ENCODE measurements around the gene BCL11A. TPM values are rescaled to one million over a fixed set of nuclear protein-coding genes. Genes with fewer than 3 reads are reported as not detected.

BCL11A gene
- total RNA-seq, 1 experiment from 2014 or later: 1.3 TPM

DNA sequence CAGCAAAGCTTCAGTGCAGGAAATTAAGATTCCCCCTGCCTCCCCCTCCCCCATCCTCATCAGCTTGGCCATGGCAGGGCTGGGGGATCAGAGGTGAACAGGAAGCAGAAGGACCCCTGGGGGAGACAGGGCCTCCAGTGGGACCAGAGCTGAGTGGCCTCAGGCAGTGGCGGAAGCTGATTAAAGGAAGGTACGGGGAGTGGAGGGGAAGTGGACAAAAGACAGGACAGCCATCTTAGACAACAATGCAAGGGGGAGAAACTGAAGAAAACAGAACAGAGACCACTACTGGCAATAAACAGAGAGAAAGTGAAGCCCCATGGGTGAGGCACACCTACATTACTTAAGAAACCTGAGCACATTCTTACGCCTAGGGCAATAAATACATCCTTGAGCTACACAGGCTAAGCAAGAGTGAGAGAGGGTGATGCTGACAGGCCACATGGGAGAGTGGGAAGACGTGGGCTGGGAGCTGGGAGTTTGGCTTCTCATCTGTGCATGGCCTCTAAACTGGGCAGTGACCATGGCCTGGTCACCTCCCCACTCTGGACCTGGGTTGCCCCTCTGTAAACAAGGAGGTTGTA, 59.6 kb downstream of the BCL11A start:
- TF ChIP-seq CTCF (conservative IDR thresholded peaks at IDR 0.05; ENCODE audit: low read depth, low read length) (no peak), EZH2 (IDR thresholded peaks at IDR 0.05; ENCODE audit: borderline replicate concordance, low read depth, low read length, poor library complexity, severe bottlenecking) (no peak)
- intact Hi-C loops (cut with micrococcal nuclease; ENCODE audit: unreplicated experiment): no loop called here
- no peaks in the 10 kb centered on the region for H3K4me1 ChIP-seq (ENCODE audit: insufficient read depth, low read length, poor library complexity, severe bottlenecking)
- no peak for DNase-seq (ENCODE audit: low spot score)
- H3K36me3 ChIP-seq (ENCODE audit: insufficient read depth, low read length, poor library complexity, severe bottlenecking): no peaks in the 10 kb centered on the region
- ChIA-PET POLR2A (ENCODE audit: low non-redundant PET) (no interaction called here), CTCF (no interaction called here)
- H3K9me3 ChIP-seq (ENCODE audit: low read depth, low read length, poor library complexity, severe bottlenecking): no peaks in the 10 kb centered on the region
- H3K27ac ChIP-seq (ENCODE audit: low read depth, low read length, poor library complexity, severe bottlenecking): no peak overlapping the region
- no TSS peak for BruUV-seq (replicated peaks)
- no peak overlapping the region for H3K4me3 ChIP-seq (ENCODE audit: low read depth, low read length, poor library complexity, severe bottlenecking)
- H3K27me3 ChIP-seq (replicated peaks; ENCODE audit: insufficient read depth, low read depth, low read length, poor library complexity): peaks cover 72% of the 10 kb centered on the region

GRCh38 chr2:60492548-60492947, 60.9 kb downstream of the BCL11A start:
- Histone ChIP-seq H3K9me3 (ENCODE audit: low read depth, low read length, poor library complexity, severe bottlenecking) (no peaks in the 10 kb centered on the region), H3K27me3 (replicated peaks; ENCODE audit: insufficient read depth, low read depth, low read length, poor library complexity) (peaks cover 81% of the 10 kb centered on the region), H3K4me1 (ENCODE audit: insufficient read depth, low read length, poor library complexity, severe bottlenecking) (no peaks in the 10 kb centered on the region), H3K36me3 (ENCODE audit: insufficient read depth, low read length, poor library complexity, severe bottlenecking) (no peaks in the 10 kb centered on the region), H3K27ac (ENCODE audit: low read depth, low read length, poor library complexity, severe bottlenecking) (no peak overlapping the region), H3K4me3 (ENCODE audit: low read depth, low read length, poor library complexity, severe bottlenecking) (no peak overlapping the region)
- ChIA-PET POLR2A (ENCODE audit: low non-redundant PET) (no interaction called here), CTCF (no interaction called here)
- no peak for DNase-seq (ENCODE audit: low spot score)
- BruUV-seq (replicated peaks): no TSS peak
- TF ChIP-seq EZH2 (IDR thresholded peaks at IDR 0.05; ENCODE audit: borderline replicate concordance, low read depth, low read length, poor library complexity, severe bottlenecking) (no peak), CTCF (conservative IDR thresholded peaks at IDR 0.05; ENCODE audit: low read depth, low read length) (no peak)
- intact Hi-C loops (cut with micrococcal nuclease; ENCODE audit: unreplicated experiment): no loop called here

GRCh38 chr2:60490848-60491247, 62.6 kb downstream of the BCL11A start:
- Histone ChIP-seq H3K9me3 (ENCODE audit: low read depth, low read length, poor library complexity, severe bottlenecking) (no peaks in the 10 kb centered on the region), H3K4me1 (ENCODE audit: insufficient read depth, low read length, poor library complexity, severe bottlenecking) (no peaks in the 10 kb centered on the region), H3K27ac (ENCODE audit: low read depth, low read length, poor library complexity, severe bottlenecking) (no peak overlapping the region), H3K36me3 (ENCODE audit: insufficient read depth, low read length, poor library complexity, severe bottlenecking) (no peaks in the 10 kb centered on the region), H3K27me3 (replicated peaks; ENCODE audit: insufficient read depth, low read depth, low read length, poor library complexity) (peaks cover 85% of the 10 kb centered on the region), H3K4me3 (ENCODE audit: low read depth, low read length, poor library complexity, severe bottlenecking) (no peak overlapping the region)
- TF ChIP-seq EZH2 (IDR thresholded peaks at IDR 0.05; ENCODE audit: borderline replicate concordance, low read depth, low read length, poor library complexity, severe bottlenecking) (no peak), CTCF (conservative IDR thresholded peaks at IDR 0.05; ENCODE audit: low read depth, low read length) (no peak)
- intact Hi-C loops (cut with micrococcal nuclease; ENCODE audit: unreplicated experiment): no loop called here
- no TSS peak for BruUV-seq (replicated peaks)
- CTCF ChIA-PET: interaction anchor here (0.7 kb wide), 1 partner anchor 33 kb away, joined by 3 read pairs; no protein-coding TSS in a partner anchor
- DNase-seq (ENCODE audit: low spot score): no peak
- POLR2A ChIA-PET (ENCODE audit: low non-redundant PET): no interaction called here

Measured in A673 (cell line).